ENCODE data around the gene SF3A2.

The SF3A2 gene

DNA sequence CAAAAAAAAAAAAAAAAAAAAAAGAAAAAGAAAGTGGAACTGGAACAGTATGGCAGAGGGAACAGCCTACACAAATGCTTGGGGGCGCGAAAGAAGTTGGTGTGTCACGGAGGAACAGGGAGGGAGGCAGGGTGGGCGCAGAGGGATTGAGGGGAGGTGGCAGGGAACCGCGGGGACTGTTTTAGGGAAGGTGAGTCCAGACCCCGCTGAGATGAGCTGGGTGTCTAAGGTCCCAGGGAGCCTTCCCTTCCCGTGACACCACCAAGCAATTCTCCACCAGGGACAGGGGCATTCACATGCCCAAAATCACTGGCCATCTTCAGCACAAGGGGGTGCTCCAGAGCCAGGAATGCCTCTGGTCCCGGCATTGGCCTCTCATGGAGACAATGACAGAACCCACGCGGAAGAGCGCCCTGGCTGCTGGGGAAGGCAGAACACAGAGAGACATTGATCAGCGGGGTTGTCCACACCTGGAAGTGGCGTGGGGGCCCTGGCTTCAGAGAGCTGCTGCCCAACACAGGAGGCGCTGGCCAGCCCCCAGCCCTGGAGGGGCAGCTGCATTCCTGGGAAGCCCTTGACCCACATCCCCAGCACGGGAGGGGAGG lies 38.4 kb downstream of the SF3A2 start:
- H3K4me3 ChIP-seq (ENCODE audit: control insufficient read depth in 1 of 7, extremely low read depth in 1 of 7, insufficient read depth in 4 of 7, low read depth in 2 of 7, low read length in 6 of 7), result no peak overlapping the region
- ChIA-PET POLR2A (interaction anchor here (0.6 to 1.4 kb wide), 3 partner anchors 14 to 342 kb away, joined by 3 to 5 read pairs (median 5); partner anchors contain the start of gene PLEKHJ1), CTCF (interaction anchor here (1.0 to 6.0 kb wide), 17 partner anchors 11 to 350 kb away, joined by 3 to 44 read pairs (median 5); partner anchors contain the start of genes LSM7 and SPPL2B)
- H3K36me3 ChIP-seq (ENCODE audit: control insufficient read depth in 4 of 4, insufficient read depth in 4 of 4, low read length in 3 of 4), result peaks cover 0 to 41% (median 24%) of the 10 kb centered on the region in 4 experiments
- no peaks in the 10 kb centered on the region for H3K27me3 ChIP-seq (replicated peaks in 2 of 5; ENCODE audit: control insufficient read depth in 4 of 5, insufficient read depth in 5 of 5, low read length in 4 of 5)
- peaks cover 4 to 40% (median 39%) of the 10 kb centered on the region in 4 experiments for H3K4me1 ChIP-seq (ENCODE audit: control extremely low read depth in 1 of 4, control insufficient read depth in 4 of 4, insufficient read depth in 4 of 4, low read length in 3 of 4)
- no peak overlapping the region for H3K27ac ChIP-seq (ENCODE audit: insufficient read depth in 1 of 2, low read depth in 1 of 2, low read length in 2 of 2, poor library complexity in 1 of 2, severe bottlenecking in 2 of 2)
- WGBS (ENCODE audit: insufficient coverage), result 62% methylated on average over 13 of the region's 16 CpGs
- no peaks in the 10 kb centered on the region for H3K9me3 ChIP-seq (ENCODE audit: control extremely low read depth in 1 of 5, control insufficient read depth in 4 of 5, insufficient read depth in 2 of 5, low read depth in 1 of 5, low read length in 4 of 5)
- DNase-seq, result peak; percentile 72 to 86 (median 85)

DNA sequence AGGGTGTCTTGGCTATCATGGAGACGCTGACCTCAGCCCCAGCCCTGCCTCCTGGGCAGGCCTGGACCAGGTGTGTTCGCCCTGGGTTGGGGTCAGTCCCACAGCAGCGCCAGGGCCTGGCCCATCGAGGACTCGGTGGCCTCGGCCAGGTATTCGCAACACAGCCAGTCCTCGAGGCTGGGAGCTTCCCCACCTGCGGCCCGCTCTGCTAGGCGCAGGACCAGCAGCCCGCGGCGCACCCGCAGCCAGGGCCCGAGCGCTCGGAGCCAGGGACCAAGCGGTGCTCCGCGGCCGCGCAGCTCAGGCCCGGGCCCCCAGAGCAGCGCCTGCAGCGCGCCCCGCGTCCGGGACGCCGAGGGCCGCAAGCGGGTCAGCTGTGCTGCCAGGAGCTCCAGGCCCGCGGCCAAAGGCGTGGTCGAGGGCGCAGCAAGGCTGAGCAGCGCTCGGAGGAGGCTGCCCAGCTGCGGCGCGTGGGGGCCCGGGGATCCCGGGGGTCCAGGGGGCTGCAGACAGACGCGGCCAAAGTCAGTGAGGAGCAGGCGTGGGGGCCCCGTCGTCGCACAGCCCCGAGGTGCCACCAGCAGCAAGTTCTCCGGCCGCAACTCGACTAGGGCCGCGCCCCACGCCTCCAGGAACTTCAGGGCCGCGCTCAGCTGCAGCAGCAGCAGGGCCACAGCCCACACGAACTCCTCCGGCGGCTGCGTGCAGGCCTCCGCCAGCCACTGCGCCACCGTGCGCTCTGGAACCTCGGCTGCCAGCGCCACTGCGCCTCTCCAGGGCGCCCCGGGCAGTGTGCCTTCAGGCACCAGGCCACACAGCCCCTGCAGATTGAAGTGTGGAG lies 39.2 kb downstream of the SF3A2 start:
- Histone ChIP-seq H3K27ac (ENCODE audit: insufficient read depth in 1 of 2, low read depth in 1 of 2, low read length in 2 of 2, poor library complexity in 1 of 2, severe bottlenecking in 2 of 2) (no peak overlapping the region), H3K36me3 (ENCODE audit: control insufficient read depth in 4 of 4, insufficient read depth in 4 of 4, low read length in 3 of 4) (peaks cover 0 to 41% (median 24%) of the 10 kb centered on the region in 4 experiments), H3K27me3 (replicated peaks in 2 of 5; ENCODE audit: control insufficient read depth in 4 of 5, insufficient read depth in 5 of 5, low read length in 4 of 5) (no peaks in the 10 kb centered on the region), H3K4me1 (ENCODE audit: control extremely low read depth in 1 of 4, control insufficient read depth in 4 of 4, insufficient read depth in 4 of 4, low read length in 3 of 4) (peaks cover 4 to 47% (median 41%) of the 10 kb centered on the region in 4 experiments), H3K9me3 (ENCODE audit: control extremely low read depth in 1 of 5, control insufficient read depth in 4 of 5, insufficient read depth in 2 of 5, low read depth in 1 of 5, low read length in 4 of 5) (no peaks in the 10 kb centered on the region), H3K4me3 (ENCODE audit: control insufficient read depth in 1 of 7, extremely low read depth in 1 of 7, insufficient read depth in 4 of 7, low read depth in 2 of 7, low read length in 6 of 7) (no peak overlapping the region)
- ChIA-PET CTCF (interaction anchor here (1.2 to 6.0 kb wide), 9 partner anchors 10 to 349 kb away, joined by 3 to 44 read pairs (median 9); no protein-coding TSS in a partner anchor), POLR2A (interaction anchor here (0.6 to 1.4 kb wide), 3 partner anchors 12 to 135 kb away, joined by 3 to 5 read pairs (median 3); partner anchors contain the start of gene PLEKHJ1)
- 96% methylated on average over 68 of the region's 74 CpGs for WGBS (ENCODE audit: insufficient coverage)
- DNase-seq, result no peak

DNA sequence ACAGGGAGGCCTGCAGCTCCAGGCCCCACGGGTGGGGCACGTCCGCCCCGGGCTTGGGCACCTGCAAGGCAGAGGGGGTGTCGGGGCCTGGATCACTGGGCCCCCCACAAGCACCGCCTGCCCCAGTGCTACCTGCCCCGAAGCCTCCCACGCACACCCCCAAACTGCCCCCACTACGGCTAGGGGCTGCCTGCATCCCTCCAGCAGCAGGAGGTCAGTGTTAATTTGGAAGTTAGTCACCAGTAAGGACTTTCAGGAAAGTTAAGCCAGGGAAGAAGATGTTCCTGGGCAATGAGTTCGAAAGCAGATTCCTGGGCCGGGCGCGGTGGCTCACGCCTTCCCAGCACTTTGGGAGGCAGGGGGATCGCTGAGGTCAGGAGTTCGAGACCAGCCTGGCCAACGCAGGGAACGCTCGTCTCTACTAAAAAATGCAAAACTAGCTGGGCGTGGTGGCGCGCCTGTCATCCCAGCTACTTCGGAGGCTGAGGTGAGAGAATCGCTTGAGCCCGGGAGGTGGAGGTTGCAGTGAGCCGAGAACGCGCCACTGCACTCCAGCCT lies 39.9 kb downstream of the SF3A2 start:
- ChIA-PET POLR2A (interaction anchor here (1.1 to 1.4 kb wide), 2 partner anchors 11 to 18 kb away, joined by 3 to 4 read pairs; no protein-coding TSS in a partner anchor), CTCF (interaction anchor here (1.2 to 4.6 kb wide), 6 partner anchors 10 to 117 kb away, joined by 3 to 33 read pairs (median 13); partner anchors contain the start of gene PLEKHJ1)
- H3K27me3 ChIP-seq (replicated peaks in 2 of 5; ENCODE audit: control insufficient read depth in 4 of 5, insufficient read depth in 5 of 5, low read length in 4 of 5), result no peaks in the 10 kb centered on the region
- peaks cover 4 to 43% (median 37%) of the 10 kb centered on the region in 4 experiments for H3K4me1 ChIP-seq (ENCODE audit: control extremely low read depth in 1 of 4, control insufficient read depth in 4 of 4, insufficient read depth in 4 of 4, low read length in 3 of 4)
- peaks cover 0 to 38% (median 24%) of the 10 kb centered on the region in 4 experiments for H3K36me3 ChIP-seq (ENCODE audit: control insufficient read depth in 4 of 4, insufficient read depth in 4 of 4, low read length in 3 of 4)
- WGBS (ENCODE audit: insufficient coverage), result 98% methylated on average over 21 of the region's 28 CpGs
- no peak overlapping the region for H3K27ac ChIP-seq (ENCODE audit: insufficient read depth in 1 of 2, low read depth in 1 of 2, low read length in 2 of 2, poor library complexity in 1 of 2, severe bottlenecking in 2 of 2)
- no peak for DNase-seq
- H3K4me3 ChIP-seq (ENCODE audit: control insufficient read depth in 1 of 7, extremely low read depth in 1 of 7, insufficient read depth in 4 of 7, low read depth in 2 of 7, low read length in 6 of 7), result no peak overlapping the region
- H3K9me3 ChIP-seq (ENCODE audit: control extremely low read depth in 1 of 5, control insufficient read depth in 4 of 5, insufficient read depth in 2 of 5, low read depth in 1 of 5, low read length in 4 of 5), result no peaks in the 10 kb centered on the region

DNA sequence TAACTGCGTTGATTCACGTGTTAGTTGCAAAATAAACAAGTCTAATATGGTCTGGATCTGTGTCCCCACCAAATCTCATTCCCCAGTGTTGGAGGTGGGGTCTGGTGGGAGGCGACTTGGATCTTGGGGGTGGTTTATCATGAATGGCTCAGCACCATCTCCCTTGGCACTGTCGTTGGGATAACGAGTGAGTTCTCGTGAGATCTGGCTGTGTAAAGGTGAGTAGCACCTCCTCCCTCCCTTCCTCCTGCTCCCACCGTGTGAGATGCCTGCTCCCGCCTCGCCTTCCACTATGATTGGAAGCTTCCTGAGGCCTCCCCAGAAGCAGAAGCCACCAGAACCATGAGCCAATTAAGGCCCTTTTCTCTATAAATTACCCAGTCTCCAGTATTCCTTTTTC lies 40.5 kb downstream of the SF3A2 start:
- Histone ChIP-seq H3K4me1 (ENCODE audit: control extremely low read depth in 1 of 4, control insufficient read depth in 4 of 4, insufficient read depth in 4 of 4, low read length in 3 of 4) (peaks cover 4 to 44% (median 37%) of the 10 kb centered on the region in 4 experiments), H3K27me3 (replicated peaks in 2 of 5; ENCODE audit: control insufficient read depth in 4 of 5, insufficient read depth in 5 of 5, low read length in 4 of 5) (no peaks in the 10 kb centered on the region), H3K36me3 (ENCODE audit: control insufficient read depth in 4 of 4, insufficient read depth in 4 of 4, low read length in 3 of 4) (peaks cover 0 to 33% (median 21%) of the 10 kb centered on the region in 4 experiments), H3K4me3 (ENCODE audit: control insufficient read depth in 1 of 7, extremely low read depth in 1 of 7, insufficient read depth in 4 of 7, low read depth in 2 of 7, low read length in 6 of 7) (no peak overlapping the region), H3K27ac (ENCODE audit: insufficient read depth in 1 of 2, low read depth in 1 of 2, low read length in 2 of 2, poor library complexity in 1 of 2, severe bottlenecking in 2 of 2) (no peak overlapping the region), H3K9me3 (ENCODE audit: control extremely low read depth in 1 of 5, control insufficient read depth in 4 of 5, insufficient read depth in 2 of 5, low read depth in 1 of 5, low read length in 4 of 5) (no peaks in the 10 kb centered on the region)
- no peak for DNase-seq
- CTCF ChIA-PET, result interaction anchor here (1.2 to 4.6 kb wide), 5 partner anchors 11 to 116 kb away, joined by 3 to 33 read pairs (median 23); partner anchors contain the start of gene PLEKHJ1
- 96% methylated on average over 5 of the region's 9 CpGs for WGBS (ENCODE audit: insufficient coverage)
- POLR2A ChIA-PET, result interaction anchor here (1.1 to 1.5 kb wide), 4 partner anchors 11 to 25 kb away, joined by 3 to 4 read pairs (median 4); no protein-coding TSS in a partner anchor

DNA sequence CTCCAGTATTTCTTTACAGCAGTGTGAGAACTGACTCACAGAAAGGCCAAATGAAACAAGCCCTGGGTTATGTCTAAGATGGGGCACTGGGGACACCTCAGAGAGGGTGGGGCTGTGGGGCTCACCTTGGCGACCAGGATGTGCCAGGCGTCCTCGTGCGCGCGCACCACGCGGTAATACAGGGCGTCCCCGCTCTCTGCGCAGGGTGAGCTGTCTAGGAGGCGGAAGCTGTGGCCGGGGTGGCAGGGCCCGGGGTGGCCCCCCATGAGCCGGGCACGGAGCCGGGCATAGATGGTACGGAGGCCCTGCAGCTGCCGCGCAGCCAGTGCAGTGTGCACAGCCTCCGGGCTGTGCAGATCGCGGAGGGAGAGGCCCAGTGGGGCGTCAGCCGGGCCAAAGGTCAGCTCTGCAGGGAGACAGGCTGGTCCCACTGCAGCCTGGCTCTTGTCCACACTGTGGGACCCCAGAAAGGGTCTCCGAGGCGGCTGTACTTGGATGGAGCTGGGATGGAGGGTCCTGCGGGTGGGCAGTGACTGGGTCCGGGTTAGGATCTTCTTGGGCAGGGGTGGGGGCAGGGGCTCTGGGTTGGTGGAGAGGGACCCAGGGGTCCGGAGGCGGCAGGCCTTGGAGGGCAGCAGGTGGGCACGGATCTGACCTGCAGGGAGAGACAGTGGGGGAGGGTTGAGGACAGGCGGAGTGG lies 42.0 kb downstream of the SF3A2 start:
- peak in 1 of 3 donors; percentile 33 for DNase-seq
- H3K4me3 ChIP-seq (ENCODE audit: control insufficient read depth in 1 of 7, extremely low read depth in 1 of 7, insufficient read depth in 4 of 7, low read depth in 2 of 7, low read length in 6 of 7), result no peak overlapping the region
- CTCF ChIA-PET, result interaction anchor here (0.9 to 1.1 kb wide), 2 partner anchors 11 to 41 kb away, joined by 3 read pairs; no protein-coding TSS in a partner anchor
- H3K27me3 ChIP-seq (replicated peaks in 2 of 5; ENCODE audit: control insufficient read depth in 4 of 5, insufficient read depth in 5 of 5, low read length in 4 of 5), result no peaks in the 10 kb centered on the region
- peaks cover 0 to 19% (median 12%) of the 10 kb centered on the region in 4 experiments for H3K36me3 ChIP-seq (ENCODE audit: control insufficient read depth in 4 of 4, insufficient read depth in 4 of 4, low read length in 3 of 4)
- H3K9me3 ChIP-seq (ENCODE audit: control extremely low read depth in 1 of 5, control insufficient read depth in 4 of 5, insufficient read depth in 2 of 5, low read depth in 1 of 5, low read length in 4 of 5), result no peaks in the 10 kb centered on the region
- POLR2A ChIA-PET, result interaction anchor here (0.6 to 2.2 kb wide), 5 partner anchors 10 to 55 kb away, joined by 3 to 6 read pairs (median 4); no protein-coding TSS in a partner anchor
- no peak overlapping the region for H3K27ac ChIP-seq (ENCODE audit: insufficient read depth in 1 of 2, low read depth in 1 of 2, low read length in 2 of 2, poor library complexity in 1 of 2, severe bottlenecking in 2 of 2)
- 98% methylated on average over 27 of the region's 33 CpGs for WGBS (ENCODE audit: insufficient coverage)
- H3K4me1 ChIP-seq (ENCODE audit: control extremely low read depth in 1 of 4, control insufficient read depth in 4 of 4, insufficient read depth in 4 of 4, low read length in 3 of 4), result peaks cover 0 to 41% (median 30%) of the 10 kb centered on the region in 4 experiments

DNA sequence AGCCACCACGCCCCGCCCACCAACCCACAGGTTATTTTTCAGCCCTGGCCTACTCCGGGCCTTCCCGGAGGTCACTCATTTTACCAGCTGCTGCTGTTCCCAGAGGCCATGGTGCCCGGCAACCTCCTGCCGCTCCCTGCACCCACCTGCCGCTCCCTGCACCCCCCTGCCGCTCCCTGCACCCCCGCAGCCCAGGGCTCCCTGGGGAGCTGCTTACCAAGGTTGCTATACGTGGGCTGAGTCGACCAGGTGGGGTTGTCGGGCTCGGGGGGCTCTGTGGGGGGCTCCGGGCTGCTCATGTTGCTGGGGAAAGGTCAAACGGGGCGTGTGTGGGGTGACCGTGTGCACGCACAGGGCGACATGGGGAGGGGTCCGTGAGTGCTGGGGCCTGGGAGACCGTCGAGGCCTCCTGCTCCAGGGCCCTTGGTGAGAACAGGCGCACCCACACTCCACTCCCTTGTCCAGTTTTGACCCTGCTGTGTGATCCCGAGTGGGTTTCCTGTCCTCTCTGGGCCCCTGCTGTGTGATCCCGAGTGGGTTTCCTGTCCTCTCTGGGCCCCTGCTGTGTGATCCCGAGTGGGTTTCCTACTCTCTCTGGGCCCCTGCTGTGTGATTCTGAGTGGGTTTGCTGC lies 44.1 kb downstream of the SF3A2 start:
- H3K9me3 ChIP-seq (ENCODE audit: control extremely low read depth in 1 of 5, control insufficient read depth in 4 of 5, insufficient read depth in 2 of 5, low read depth in 1 of 5, low read length in 4 of 5), result no peaks in the 10 kb centered on the region
- no peaks in the 10 kb centered on the region for H3K27me3 ChIP-seq (replicated peaks in 2 of 5; ENCODE audit: control insufficient read depth in 4 of 5, insufficient read depth in 5 of 5, low read length in 4 of 5)
- 90% methylated on average over 20 of the region's 26 CpGs for WGBS (ENCODE audit: insufficient coverage)
- ChIA-PET POLR2A (interaction anchor here (0.7 kb wide), 1 partner anchor 42 kb away, joined by 3 read pairs; no protein-coding TSS in a partner anchor), CTCF (interaction anchor here (1.2 kb wide), 1 partner anchor 42 kb away, joined by 4 read pairs; no protein-coding TSS in a partner anchor)
- H3K4me1 ChIP-seq (ENCODE audit: control extremely low read depth in 1 of 4, control insufficient read depth in 4 of 4, insufficient read depth in 4 of 4, low read length in 3 of 4), result peaks cover 0 to 27% (median 18%) of the 10 kb centered on the region in 4 experiments
- no peak overlapping the region for H3K4me3 ChIP-seq (ENCODE audit: control insufficient read depth in 1 of 7, extremely low read depth in 1 of 7, insufficient read depth in 4 of 7, low read depth in 2 of 7, low read length in 6 of 7)
- no peak overlapping the region for H3K27ac ChIP-seq (ENCODE audit: insufficient read depth in 1 of 2, low read depth in 1 of 2, low read length in 2 of 2, poor library complexity in 1 of 2, severe bottlenecking in 2 of 2)
- H3K36me3 ChIP-seq (ENCODE audit: control insufficient read depth in 4 of 4, insufficient read depth in 4 of 4, low read length in 3 of 4), result peaks cover 0 to 9% (median 7%) of the 10 kb centered on the region in 4 experiments
- no peak for DNase-seq

All from common myeloid progenitor, CD34-positive (primary cell).